Gastrocnemius medialis (tissue), 4 donors: ENCODE results near the gene CLCN3.

ENCODE experiments used
- POLR2A ChIP-seq, 2 donors: fragments of 450-650 bp; IDR thresholded peaks; one replicate each; pipeline ENCODE4 v1.6.1; 2017; ENCODE audit warnings: antibody characterized with exemption in 2 of 2, mild to moderate bottlenecking in 2 of 2, moderate library complexity in 2 of 2
- TF ChIP-seq, protein P1 (sequence below), 5 experiments: fragments of 450-650 bp in 3 of 5; fragments of 200-600 bp in 2 of 5; sonication (generic) in 2 of 5; IDR thresholded peaks in 4 of 5; conservative IDR thresholded peaks in 1 of 5; 1 replicate in 4 of 5; 2 replicates in 1 of 5; pipeline ENCODE4 v1.5.1; 2016 to 2019; ENCODE audit warnings: antibody characterized with exemption in 5 of 5, mild to moderate bottlenecking in 3 of 5, moderate library complexity in 3 of 5

DNA sequence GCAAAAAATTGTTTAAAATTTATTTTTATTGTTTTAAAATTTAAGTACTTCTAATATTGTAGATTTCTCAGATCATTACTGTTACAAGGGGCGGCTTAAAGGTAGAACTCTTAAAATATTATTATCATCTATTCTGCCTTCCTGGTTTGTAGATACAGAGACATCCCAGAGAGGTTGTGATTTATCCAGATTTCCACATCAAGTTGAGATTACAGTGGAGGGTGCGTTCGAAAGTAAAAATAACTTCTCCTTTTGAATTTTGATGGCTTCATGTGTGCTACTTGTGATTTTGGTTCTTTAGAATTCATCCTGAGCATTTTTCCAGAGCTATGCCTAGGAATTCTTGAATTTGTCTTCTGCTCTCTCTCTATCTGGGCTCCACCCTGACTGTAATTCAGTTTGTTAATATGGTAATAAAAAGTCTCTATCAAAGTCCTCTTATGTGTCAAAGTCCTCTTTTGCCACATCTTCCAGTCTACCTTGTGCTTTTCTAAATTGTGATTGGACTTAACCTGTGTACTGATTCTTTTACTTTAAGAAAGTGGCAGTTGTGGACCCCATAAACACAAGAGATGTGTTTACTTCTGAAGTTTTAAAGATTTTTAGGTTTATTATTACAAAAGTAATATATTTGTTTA is 37.2 kb downstream of the CLCN3 start:
- TF ChIP-seq POLR2A (IDR thresholded peaks at IDR 0.05), result no peak
- TF ChIP-seq, protein P1, sequence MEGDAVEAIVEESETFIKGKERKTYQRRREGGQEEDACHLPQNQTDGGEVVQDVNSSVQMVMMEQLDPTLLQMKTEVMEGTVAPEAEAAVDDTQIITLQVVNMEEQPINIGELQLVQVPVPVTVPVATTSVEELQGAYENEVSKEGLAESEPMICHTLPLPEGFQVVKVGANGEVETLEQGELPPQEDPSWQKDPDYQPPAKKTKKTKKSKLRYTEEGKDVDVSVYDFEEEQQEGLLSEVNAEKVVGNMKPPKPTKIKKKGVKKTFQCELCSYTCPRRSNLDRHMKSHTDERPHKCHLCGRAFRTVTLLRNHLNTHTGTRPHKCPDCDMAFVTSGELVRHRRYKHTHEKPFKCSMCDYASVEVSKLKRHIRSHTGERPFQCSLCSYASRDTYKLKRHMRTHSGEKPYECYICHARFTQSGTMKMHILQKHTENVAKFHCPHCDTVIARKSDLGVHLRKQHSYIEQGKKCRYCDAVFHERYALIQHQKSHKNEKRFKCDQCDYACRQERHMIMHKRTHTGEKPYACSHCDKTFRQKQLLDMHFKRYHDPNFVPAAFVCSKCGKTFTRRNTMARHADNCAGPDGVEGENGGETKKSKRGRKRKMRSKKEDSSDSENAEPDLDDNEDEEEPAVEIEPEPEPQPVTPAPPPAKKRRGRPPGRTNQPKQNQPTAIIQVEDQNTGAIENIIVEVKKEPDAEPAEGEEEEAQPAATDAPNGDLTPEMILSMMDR (IDR thresholded peaks at IDR 0.05 in 4 of 5, conservative IDR thresholded peaks at IDR 0.05 in 1 of 5), result no peak
